ENCODE results near the gene MAP7D1. TPM values are rescaled to one million over a fixed set of nuclear protein-coding genes. Genes with fewer than 3 reads are reported as not detected.

Gene MAP7D1
- total and polyA plus RNA-seq, 2 of the 13 experiments (the other 11 are each of a cell fraction or from before 2014, with no cell fraction given), result 5.6 to 7.2 TPM

GRCh38 chr1:36126797-36127500 is 29.0 kb upstream of the MAP7D1 start (continued):
- TF ChIP-seq ZHX2 (IDR thresholded peaks at IDR 0.05; ENCODE audit: low read depth) (no peak), ZHX2 (CRISPR knock-in tag; IDR thresholded peaks at IDR 0.05; ENCODE audit: borderline replicate concordance) (no peak), ZBTB2 (CRISPR knock-in tag; IDR thresholded peaks at IDR 0.05; ENCODE audit: low read depth) (no peak), POLR2A (IDR thresholded peaks at IDR 0.05; ENCODE audit: insufficient read depth in 1 of 2, low read depth in 2 of 2, low read length in 2 of 2) (no peak), THRA (CRISPR knock-in tag; IDR thresholded peaks at IDR 0.05; ENCODE audit: borderline replicate concordance) (no peak)
